Neural cell (in vitro differentiated cells): ENCODE data around the gene TNP2. TPM values are rescaled to one million over a fixed set of nuclear protein-coding genes. Genes with fewer than 3 reads are reported as not detected.

ENCODE experiments used
- H2AFZ ChIP-seq: fragments of 200-600, 300-800 bp; sonication (generic), shearing (Covaris generic); 2 replicates; pipeline ENCODE4 v1.6.0; 2014; ENCODE audit warnings: low read depth, mild to moderate bottlenecking, antibody characterized with exemption, low read length, moderate library complexity
- H3F3A ChIP-seq: fragments of 200-600 bp; shearing (Covaris generic); 2 replicates; pipeline ENCODE4 v1.6.1; 2016; ENCODE audit warnings: mild to moderate bottlenecking, moderate library complexity, mixed read lengths, antibody characterized with exemption, low read length; ENCODE audit not compliant: insufficient read depth, poor library complexity, severe bottlenecking
- H3K27ac ChIP-seq: fragments of 200-600, 300-800 bp; sonication (generic), shearing (Covaris generic); 2 replicates; pipeline ENCODE4 v1.5.1; 2014; ENCODE audit warnings: mild to moderate bottlenecking, low read length, moderate library complexity
- H3K27me3 ChIP-seq: fragments of 300-800, 200-600 bp; sonication (generic), shearing (Covaris generic); 2 replicates; pipeline ENCODE4 v1.6.0; 2014; ENCODE audit warnings: mild to moderate bottlenecking, low read depth, low read length, moderate library complexity; ENCODE audit not compliant: insufficient read depth
- H3K36me3 ChIP-seq: fragments of 300-800, 200-600 bp; sonication (generic), shearing (Covaris generic); 2 replicates; pipeline ENCODE4 v1.5.1; 2014; ENCODE audit warnings: mild to moderate bottlenecking, antibody characterized with exemption, low read length, moderate library complexity; ENCODE audit not compliant: insufficient read depth
- H3K4me2 ChIP-seq: fragments of 300-800, 200-600 bp; sonication (generic), shearing (Covaris generic); 2 replicates; pipeline ENCODE4 v1.6.0; 2014; ENCODE audit warnings: mild to moderate bottlenecking, low read length
- H3K4me3 ChIP-seq: fragments of 300-800, 200-600 bp; sonication (generic), shearing (Covaris generic); 2 replicates; pipeline ENCODE4 v1.5.1; 2014; ENCODE audit warnings: mild to moderate bottlenecking, low read length, moderate library complexity
- H3K79me2 ChIP-seq: fragments of 200-600 bp; shearing (Covaris generic); replicated peaks from 2 replicates; pipeline ENCODE4 v1.6.0; 2014; ENCODE audit warnings: mild to moderate bottlenecking, low read length, moderate library complexity; ENCODE audit not compliant: insufficient read depth
- H3K9ac ChIP-seq: fragments of 300-800, 200-600 bp; sonication (generic), shearing (Covaris generic); 2 replicates; pipeline ENCODE4 v1.6.1; 2016; ENCODE audit warnings: mild to moderate bottlenecking, low read length, mixed read lengths
- H3K9me2 ChIP-seq: fragments of 200-600 bp; shearing (Covaris generic); 2 replicates; pipeline ENCODE4 v1.6.1; 2016; ENCODE audit warnings: mild to moderate bottlenecking, low read length, mixed read lengths; ENCODE audit not compliant: insufficient read depth
- H3K9me3 ChIP-seq: fragments of 200-600, 300-800 bp; sonication (generic), shearing (Covaris generic); 2 replicates; pipeline ENCODE4 v1.6.1; 2016; ENCODE audit warnings: mild to moderate bottlenecking, mixed run types, low read length, moderate library complexity, mixed read lengths
- H4K20me1 ChIP-seq: fragments of 200-600 bp; shearing (Covaris generic); 2 replicates; pipeline ENCODE4 v1.6.1; 2016; ENCODE audit warnings: mild to moderate bottlenecking, mixed run types; ENCODE audit not compliant: insufficient read depth
- CTCF ChIP-seq: fragments of 450-650 bp; IDR thresholded peaks from 2 replicates; pipeline ENCODE4 v1.5.1; 2014; ENCODE audit warnings: antibody characterized with exemption, mild to moderate bottlenecking, moderate library complexity; ENCODE audit not compliant: poor library complexity, severe bottlenecking
- EP300 ChIP-seq: fragments of 450-650 bp; conservative IDR thresholded peaks from 2 replicates; pipeline ENCODE4 v1.6.1; 2014; ENCODE audit warnings: antibody characterized with exemption, mild to moderate bottlenecking, moderate library complexity; ENCODE audit not compliant: poor library complexity, severe bottlenecking
- EZH2 ChIP-seq: fragments of 200-600, 300-800 bp; shearing (Covaris generic), sonication (generic); IDR thresholded peaks from 2 replicates; pipeline ENCODE4 v1.6.1; 2014; ENCODE audit warnings: antibody characterized with exemption, low read length, borderline replicate concordance, mild to moderate bottlenecking; ENCODE audit not compliant: insufficient read depth, poor library complexity, severe bottlenecking
- MXI1 ChIP-seq: fragments of 450-650 bp; conservative IDR thresholded peaks from 2 replicates; pipeline ENCODE4 v1.6.1; 2014; ENCODE audit warnings: antibody characterized with exemption, mild to moderate bottlenecking; ENCODE audit not compliant: poor library complexity, severe bottlenecking
- POLR2AphosphoS5 ChIP-seq: IDR thresholded peaks from 2 replicates; pipeline ENCODE4 v1.6.1; 2012
- RAD21 ChIP-seq: fragments of 450-650 bp; conservative IDR thresholded peaks from 2 replicates; pipeline ENCODE4 v1.6.1; 2014; ENCODE audit warnings: antibody characterized with exemption, mild to moderate bottlenecking, moderate library complexity
- SMC3 ChIP-seq: fragments of 450-650 bp; conservative IDR thresholded peaks from 2 replicates; pipeline ENCODE4 v1.6.1; 2014; ENCODE audit warnings: antibody characterized with exemption, mild to moderate bottlenecking, moderate library complexity; ENCODE audit not compliant: poor library complexity
- TAF1 ChIP-seq: IDR thresholded peaks from 2 replicates; pipeline ENCODE4 v1.6.1; 2012; ENCODE audit warnings: low read depth
- polyA plus RNA-seq: library from polyadenylated mRNA; depleted of rRNA; stranded (reverse); fragments of >200 nt; gene quantifications from 2 replicates; pipeline ENCODE4 v1.2.3, GENCODE V29; 2014
- TF ChIP-seq, protein P1 (sequence below): IDR thresholded peaks from 2 replicates; pipeline ENCODE4 v1.6.1; 2012; ENCODE audit warnings: borderline replicate concordance

TNP2 gene
- polyA plus RNA-seq, 1 donor from 2014 or later = not detected

GRCh38 chr16:11312718-11313492 lies 43.8 kb upstream of the TNP2 start:
- H3K36me3 ChIP-seq = no peaks in the 10 kb centered on the region
- H3K79me2 ChIP-seq = no peaks in the 10 kb centered on the region
- H3K27ac ChIP-seq = no peak overlapping the region
- no peak overlapping the region for H3K9ac ChIP-seq
- H3F3A ChIP-seq = no peaks in the 10 kb centered on the region
- no peak overlapping the region for H3K4me3 ChIP-seq
- no peaks in the 10 kb centered on the region for H3K27me3 ChIP-seq
- no peaks in the 10 kb centered on the region for H3K9me2 ChIP-seq
- H2AFZ ChIP-seq = no peak overlapping the region
- no peaks in the 10 kb centered on the region for H4K20me1 ChIP-seq
- no peaks in the 10 kb centered on the region for H3K9me3 ChIP-seq
- TF ChIP-seq MXI1 (no peak), TAF1 (no peak), POLR2AphosphoS5 (no peak), SMC3 (no peak), EP300 (no peak), CTCF (no peak), EZH2 (no peak)
- TF ChIP-seq, protein P1, sequence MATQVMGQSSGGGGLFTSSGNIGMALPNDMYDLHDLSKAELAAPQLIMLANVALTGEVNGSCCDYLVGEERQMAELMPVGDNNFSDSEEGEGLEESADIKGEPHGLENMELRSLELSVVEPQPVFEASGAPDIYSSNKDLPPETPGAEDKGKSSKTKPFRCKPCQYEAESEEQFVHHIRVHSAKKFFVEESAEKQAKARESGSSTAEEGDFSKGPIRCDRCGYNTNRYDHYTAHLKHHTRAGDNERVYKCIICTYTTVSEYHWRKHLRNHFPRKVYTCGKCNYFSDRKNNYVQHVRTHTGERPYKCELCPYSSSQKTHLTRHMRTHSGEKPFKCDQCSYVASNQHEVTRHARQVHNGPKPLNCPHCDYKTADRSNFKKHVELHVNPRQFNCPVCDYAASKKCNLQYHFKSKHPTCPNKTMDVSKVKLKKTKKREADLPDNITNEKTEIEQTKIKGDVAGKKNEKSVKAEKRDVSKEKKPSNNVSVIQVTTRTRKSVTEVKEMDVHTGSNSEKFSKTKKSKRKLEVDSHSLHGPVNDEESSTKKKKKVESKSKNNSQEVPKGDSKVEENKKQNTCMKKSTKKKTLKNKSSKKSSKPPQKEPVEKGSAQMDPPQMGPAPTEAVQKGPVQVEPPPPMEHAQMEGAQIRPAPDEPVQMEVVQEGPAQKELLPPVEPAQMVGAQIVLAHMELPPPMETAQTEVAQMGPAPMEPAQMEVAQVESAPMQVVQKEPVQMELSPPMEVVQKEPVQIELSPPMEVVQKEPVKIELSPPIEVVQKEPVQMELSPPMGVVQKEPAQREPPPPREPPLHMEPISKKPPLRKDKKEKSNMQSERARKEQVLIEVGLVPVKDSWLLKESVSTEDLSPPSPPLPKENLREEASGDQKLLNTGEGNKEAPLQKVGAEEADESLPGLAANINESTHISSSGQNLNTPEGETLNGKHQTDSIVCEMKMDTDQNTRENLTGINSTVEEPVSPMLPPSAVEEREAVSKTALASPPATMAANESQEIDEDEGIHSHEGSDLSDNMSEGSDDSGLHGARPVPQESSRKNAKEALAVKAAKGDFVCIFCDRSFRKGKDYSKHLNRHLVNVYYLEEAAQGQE = no peak
- no peak overlapping the region for H3K4me2 ChIP-seq

DNA sequence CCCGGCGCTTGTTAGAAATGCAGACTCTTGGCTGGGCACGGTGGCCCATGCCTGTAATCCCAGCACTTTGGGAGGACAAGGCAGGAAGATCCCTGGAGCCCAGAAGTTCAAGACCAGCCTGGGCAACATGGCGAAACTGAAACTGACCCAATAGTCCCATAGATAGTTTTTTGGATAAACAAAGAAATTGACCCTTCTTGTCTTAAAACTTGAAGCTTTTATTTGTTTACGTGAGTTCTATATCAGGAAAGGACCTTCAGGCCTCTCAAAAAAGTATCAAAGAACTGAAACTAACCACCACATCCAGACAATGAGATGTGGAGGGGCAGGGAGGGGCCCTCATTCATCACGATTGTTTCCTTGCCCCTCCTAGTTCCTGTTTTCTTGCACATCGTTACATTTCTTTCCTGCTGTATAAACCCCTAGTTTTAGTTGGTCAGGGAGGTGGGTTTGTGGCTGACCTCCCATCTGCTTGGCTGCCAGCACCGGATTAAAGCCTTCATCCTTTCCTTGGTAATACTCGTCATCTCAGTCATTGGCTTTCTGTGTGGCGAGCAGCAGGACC lies 42.0 kb upstream of the TNP2 start:
- Histone ChIP-seq H3K79me2 (no peaks in the 10 kb centered on the region), H3K27me3 (no peaks in the 10 kb centered on the region), H3K9ac (no peak overlapping the region), H3K36me3 (no peaks in the 10 kb centered on the region), H3K4me2 (no peak overlapping the region), H3K9me3 (no peaks in the 10 kb centered on the region), H3F3A (no peaks in the 10 kb centered on the region), H4K20me1 (no peaks in the 10 kb centered on the region), H2AFZ (no peak overlapping the region), H3K27ac (no peak overlapping the region), H3K4me3 (no peak overlapping the region), H3K9me2 (no peaks in the 10 kb centered on the region)
- TF ChIP-seq SMC3 (no peak), CTCF (no peak), TAF1 (no peak), EP300 (no peak), POLR2AphosphoS5 (no peak), RAD21 (no peak), EZH2 (no peak), MXI1 (no peak)
- TF ChIP-seq, protein P1 = no peak
